ENCODE data around the gene AMIGO1.

DNA sequence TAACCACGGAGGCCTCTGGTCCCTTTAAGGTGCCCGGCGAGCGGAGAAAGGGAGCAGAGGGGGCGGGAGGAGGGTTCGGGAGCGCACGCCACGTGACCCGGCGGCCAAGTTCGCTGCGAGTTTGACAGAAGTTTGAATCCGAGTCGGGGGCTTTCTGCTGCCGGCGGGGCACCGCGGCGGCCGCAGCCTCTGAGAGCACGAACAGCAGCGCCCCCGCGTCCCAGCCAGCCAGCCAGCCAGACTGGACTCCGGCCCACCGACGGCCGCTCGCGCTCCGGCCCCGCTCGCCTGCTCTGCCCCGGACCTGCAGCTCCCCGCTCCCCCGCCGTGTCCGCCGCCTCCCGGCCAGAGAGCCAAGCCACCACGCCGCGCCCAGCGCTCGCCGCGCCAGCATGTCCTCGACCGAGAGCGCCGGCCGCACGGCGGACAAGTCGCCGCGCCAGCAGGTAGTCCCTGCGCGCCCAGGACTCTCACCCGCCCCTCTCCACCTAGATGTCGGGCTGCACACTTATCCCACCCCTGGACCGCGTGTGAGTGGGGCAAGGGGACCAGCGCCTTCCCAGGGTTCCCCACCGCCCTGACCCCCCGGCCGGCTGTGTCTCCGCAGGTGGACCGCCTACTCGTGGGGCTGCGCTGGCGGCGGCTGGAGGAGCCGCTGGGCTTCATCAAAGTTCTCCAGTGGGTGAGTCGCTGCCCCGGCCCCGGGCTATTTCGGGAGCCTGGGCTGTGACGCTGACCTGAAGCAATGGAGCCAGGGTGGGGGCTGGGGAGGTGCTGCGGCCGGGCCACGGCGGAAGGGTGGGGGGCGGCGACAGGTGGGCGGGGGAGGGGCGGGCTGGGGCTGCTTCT, 42.9 kb downstream of the AMIGO1 start, which contains the start of gene SYPL2:
- TF ChIP-seq, protein P1, sequence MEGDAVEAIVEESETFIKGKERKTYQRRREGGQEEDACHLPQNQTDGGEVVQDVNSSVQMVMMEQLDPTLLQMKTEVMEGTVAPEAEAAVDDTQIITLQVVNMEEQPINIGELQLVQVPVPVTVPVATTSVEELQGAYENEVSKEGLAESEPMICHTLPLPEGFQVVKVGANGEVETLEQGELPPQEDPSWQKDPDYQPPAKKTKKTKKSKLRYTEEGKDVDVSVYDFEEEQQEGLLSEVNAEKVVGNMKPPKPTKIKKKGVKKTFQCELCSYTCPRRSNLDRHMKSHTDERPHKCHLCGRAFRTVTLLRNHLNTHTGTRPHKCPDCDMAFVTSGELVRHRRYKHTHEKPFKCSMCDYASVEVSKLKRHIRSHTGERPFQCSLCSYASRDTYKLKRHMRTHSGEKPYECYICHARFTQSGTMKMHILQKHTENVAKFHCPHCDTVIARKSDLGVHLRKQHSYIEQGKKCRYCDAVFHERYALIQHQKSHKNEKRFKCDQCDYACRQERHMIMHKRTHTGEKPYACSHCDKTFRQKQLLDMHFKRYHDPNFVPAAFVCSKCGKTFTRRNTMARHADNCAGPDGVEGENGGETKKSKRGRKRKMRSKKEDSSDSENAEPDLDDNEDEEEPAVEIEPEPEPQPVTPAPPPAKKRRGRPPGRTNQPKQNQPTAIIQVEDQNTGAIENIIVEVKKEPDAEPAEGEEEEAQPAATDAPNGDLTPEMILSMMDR (IDR thresholded peaks at IDR 0.05), result peak in 2 of 12 donors; percentile 20
- peak in 1 of 2 donors; percentile 29 for TF ChIP-seq POLR2A (IDR thresholded peaks at IDR 0.05)

Measured in heart left ventricle (tissue), 13 donors.